GOT3 (cell line): ENCODE results near the gene EXT2.

ENCODE experiments used
- DNase-seq: peaks from one replicate; lab custom pipeline; 2025; ENCODE audit warnings: mixed read lengths; lab: John Stamatoyannopoulos, UW

The EXT2 gene

GRCh38 chr11:44095506-44096359, at the start of gene EXT2:
Gene EXT2, plus strand, starts transcription at chr11:44095678. Its CDS starts 12,035 bp downstream, at chr11:44107713.
- peak; percentile 62 for DNase-seq

GRCh38 chr11:44046182-44046581, 49.3 kb upstream of the EXT2 start:
- no peak for DNase-seq

- DNase-seq = no peak
Observed at GRCh38 chr11:44047298-44047697, 48.2 kb upstream of the EXT2 start.

GRCh38 chr11:44047931-44048431, 47.5 kb upstream of the EXT2 start, which contains the start of gene ACCSL:
Gene ACCSL, plus strand, starts transcription at chr11:44047981. Its CDS starts 56 bp downstream, at chr11:44048037.
- no peak for DNase-seq

GRCh38 chr11:44049832-44050231, 45.6 kb upstream of the EXT2 start:
- no peak for DNase-seq

- no peak for DNase-seq
Observed at GRCh38 chr11:44051171-44051570, 44.3 kb upstream of the EXT2 start.

- no peak for DNase-seq
Observed at GRCh38 chr11:44057340-44057739, 38.1 kb upstream of the EXT2 start.

- DNase-seq = no peak
Observed at GRCh38 chr11:44058275-44058674, 37.2 kb upstream of the EXT2 start.

GRCh38 chr11:44065161-44065661, 30.3 kb upstream of the EXT2 start:
- no peak for DNase-seq

GRCh38 chr11:44065841-44066731, 29.4 kb upstream of the EXT2 start, which contains the start of gene ACCS:
Gene ACCS, plus strand, starts transcription at chr11:44066270. Its CDS starts 1,358 bp downstream, at chr11:44067628.
- DNase-seq = peak; percentile 87

GRCh38 chr11:44066732-44067141, 28.7 kb upstream of the EXT2 start:
- DNase-seq = no peak

- no peak for DNase-seq
Observed at GRCh38 chr11:44067266-44067665, 28.2 kb upstream of the EXT2 start.

GRCh38 chr11:44068180-44068579, 27.3 kb upstream of the EXT2 start:
- DNase-seq = no peak

GRCh38 chr11:44071157-44071556, 24.3 kb upstream of the EXT2 start:
- no peak for DNase-seq

- no peak for DNase-seq
Observed at GRCh38 chr11:44072757-44073658, 22.5 kb upstream of the EXT2 start.

- no peak for DNase-seq
Observed at GRCh38 chr11:44078794-44079193, 16.7 kb upstream of the EXT2 start.

GRCh38 chr11:44079376-44079775, 16.1 kb upstream of the EXT2 start:
- no peak for DNase-seq

- DNase-seq = no peak
Observed at GRCh38 chr11:44080951-44081350, 14.5 kb upstream of the EXT2 start.

GRCh38 chr11:44082645-44083044, 12.8 kb upstream of the EXT2 start:
- DNase-seq = no peak

- DNase-seq = no peak
Observed at GRCh38 chr11:44083433-44083832, 12.0 kb upstream of the EXT2 start.

- DNase-seq = no peak
Observed at GRCh38 chr11:44083906-44084305, 11.6 kb upstream of the EXT2 start.
